HG03460 (cell line): ENCODE measurements around the gene PROM1.

ENCODE experiments used
- ATAC-seq: cut with Tn5 transposase; IDR thresholded peaks from one replicate; pipeline ENCODE4 v1.9.1; 2021; ENCODE audit not compliant: unreplicated experiment

PROM1 gene, protein sequence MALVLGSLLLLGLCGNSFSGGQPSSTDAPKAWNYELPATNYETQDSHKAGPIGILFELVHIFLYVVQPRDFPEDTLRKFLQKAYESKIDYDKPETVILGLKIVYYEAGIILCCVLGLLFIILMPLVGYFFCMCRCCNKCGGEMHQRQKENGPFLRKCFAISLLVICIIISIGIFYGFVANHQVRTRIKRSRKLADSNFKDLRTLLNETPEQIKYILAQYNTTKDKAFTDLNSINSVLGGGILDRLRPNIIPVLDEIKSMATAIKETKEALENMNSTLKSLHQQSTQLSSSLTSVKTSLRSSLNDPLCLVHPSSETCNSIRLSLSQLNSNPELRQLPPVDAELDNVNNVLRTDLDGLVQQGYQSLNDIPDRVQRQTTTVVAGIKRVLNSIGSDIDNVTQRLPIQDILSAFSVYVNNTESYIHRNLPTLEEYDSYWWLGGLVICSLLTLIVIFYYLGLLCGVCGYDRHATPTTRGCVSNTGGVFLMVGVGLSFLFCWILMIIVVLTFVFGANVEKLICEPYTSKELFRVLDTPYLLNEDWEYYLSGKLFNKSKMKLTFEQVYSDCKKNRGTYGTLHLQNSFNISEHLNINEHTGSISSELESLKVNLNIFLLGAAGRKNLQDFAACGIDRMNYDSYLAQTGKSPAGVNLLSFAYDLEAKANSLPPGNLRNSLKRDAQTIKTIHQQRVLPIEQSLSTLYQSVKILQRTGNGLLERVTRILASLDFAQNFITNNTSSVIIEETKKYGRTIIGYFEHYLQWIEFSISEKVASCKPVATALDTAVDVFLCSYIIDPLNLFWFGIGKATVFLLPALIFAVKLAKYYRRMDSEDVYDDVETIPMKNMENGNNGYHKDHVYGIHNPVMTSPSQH

DNA sequence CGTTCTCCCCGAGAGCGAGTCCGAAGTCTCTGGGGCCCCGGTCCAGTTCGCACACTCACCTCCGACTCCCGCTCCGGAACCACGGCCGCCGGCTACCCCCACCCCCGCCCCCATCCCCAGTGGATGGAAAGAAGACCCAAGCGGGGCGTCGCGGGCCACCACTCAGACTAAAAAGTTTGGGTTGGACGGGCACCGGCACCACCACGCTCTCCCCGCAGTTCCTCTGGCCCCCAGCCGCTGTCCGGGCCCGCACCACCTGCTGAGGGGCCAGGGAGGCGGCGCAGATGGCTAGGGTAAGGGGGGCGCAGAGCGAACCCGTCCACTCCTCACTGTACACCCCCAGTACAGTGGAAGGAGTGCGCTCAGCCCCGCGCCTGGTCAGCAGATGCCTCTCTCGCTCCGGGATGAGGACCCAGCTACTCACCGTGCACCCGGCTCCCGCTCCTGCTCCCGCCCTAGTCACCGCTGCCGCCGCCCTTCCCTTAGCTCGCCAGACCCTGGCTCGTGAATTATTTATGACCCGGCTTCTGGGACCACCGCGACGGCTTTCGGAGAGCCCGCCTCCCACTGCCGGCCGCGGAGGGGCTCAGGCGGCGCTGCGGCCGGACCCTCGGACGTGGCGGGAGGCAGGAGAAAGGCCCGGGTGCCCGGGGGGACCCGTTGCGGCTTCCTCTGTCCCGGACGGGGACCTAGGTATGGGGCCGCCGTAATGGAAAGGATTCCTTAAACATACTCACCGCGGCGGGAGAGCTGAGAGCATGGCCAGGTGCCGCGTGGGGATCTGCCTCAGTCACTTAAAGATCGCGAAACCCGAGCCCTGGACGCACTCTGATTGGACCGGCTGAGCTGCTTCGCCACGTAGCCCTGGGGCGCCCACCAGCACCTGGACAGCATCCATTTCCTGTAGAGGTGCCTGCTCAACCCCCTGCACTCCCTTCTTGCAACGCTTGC, at the start of gene PROM1:
PROM1 (minus strand) TSS at position 783 of the 951 bp plus-strand sequence. CDS start 8,117 bp downstream, outside the sequence.
- no peak for ATAC-seq

DNA sequence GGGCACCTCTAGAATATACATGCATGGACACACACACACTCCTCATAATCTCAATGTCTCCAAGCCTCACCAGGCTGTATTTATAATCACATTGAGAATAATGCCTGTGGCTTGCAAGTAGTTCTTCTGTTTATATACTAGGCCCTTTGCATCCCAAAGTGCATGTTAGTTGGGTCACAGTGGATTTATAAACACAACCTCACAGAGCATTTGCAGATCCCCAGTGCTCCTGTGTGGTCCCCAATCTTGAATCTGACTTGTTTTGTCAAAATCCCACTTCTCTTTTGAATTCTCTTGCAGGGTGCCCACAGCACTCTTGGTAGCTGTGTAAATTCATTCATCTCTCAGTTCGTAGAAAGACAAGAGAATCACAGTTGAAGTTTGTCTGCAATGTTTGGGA, 49.6 kb upstream of the PROM1 start:
- no peak for ATAC-seq

DNA sequence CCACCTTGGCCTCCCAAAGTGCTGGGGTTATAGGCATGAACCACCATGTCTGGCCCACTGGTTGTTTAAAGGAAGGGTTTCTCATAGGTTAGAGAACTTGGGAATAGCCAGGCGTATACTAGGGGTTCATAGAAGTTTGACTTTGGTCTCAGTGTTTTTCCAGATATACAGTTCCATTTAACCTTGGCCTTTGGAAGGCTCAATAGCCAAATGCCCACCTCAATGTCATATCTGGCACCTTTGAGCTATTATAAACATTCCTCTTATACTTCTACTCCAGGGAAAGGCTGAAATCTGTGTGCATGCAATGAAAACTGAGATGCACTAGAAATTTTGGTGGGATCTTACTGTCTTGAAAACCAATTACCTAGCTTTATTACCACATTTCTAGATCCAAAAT, 47.5 kb upstream of the PROM1 start:
- ATAC-seq = no peak

DNA sequence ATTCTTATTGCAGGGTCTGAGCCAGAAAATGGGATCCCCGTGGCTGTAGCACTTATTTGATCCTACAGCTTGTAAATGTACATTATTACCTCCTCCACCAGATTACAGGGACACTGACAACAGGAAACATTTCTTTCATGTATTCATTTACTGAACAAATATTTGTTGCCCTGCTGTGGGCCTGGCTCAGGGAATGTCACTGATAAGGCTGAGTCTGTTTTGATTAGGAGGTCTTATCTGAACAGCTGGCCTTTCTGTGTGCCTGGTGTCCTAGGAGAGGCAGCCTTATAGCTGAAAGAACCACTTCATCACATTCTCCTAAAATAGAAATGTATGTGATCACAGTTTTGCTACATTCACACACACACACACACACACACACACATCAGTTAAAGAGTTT, 45.5 kb upstream of the PROM1 start:
- no peak for ATAC-seq

DNA sequence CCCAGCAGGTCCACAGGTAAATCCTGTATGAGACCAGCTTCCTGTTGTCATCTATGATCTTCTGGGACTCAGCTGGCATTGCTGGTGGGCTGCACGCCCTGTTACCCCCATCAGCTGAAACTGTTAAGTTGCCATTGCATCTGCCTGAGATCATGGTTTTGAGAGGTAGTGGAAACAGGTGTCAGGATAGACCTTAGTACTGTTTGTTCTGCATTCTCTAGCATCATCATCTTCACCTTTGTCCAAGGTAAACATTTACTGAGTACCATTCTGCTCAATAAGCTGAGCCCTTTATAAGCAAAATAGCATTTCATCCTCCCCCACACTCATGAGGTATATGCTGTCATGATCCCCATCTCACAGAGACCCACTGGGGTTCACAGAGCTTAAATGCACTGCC, 42.9 kb upstream of the PROM1 start:
- ATAC-seq = no peak

DNA sequence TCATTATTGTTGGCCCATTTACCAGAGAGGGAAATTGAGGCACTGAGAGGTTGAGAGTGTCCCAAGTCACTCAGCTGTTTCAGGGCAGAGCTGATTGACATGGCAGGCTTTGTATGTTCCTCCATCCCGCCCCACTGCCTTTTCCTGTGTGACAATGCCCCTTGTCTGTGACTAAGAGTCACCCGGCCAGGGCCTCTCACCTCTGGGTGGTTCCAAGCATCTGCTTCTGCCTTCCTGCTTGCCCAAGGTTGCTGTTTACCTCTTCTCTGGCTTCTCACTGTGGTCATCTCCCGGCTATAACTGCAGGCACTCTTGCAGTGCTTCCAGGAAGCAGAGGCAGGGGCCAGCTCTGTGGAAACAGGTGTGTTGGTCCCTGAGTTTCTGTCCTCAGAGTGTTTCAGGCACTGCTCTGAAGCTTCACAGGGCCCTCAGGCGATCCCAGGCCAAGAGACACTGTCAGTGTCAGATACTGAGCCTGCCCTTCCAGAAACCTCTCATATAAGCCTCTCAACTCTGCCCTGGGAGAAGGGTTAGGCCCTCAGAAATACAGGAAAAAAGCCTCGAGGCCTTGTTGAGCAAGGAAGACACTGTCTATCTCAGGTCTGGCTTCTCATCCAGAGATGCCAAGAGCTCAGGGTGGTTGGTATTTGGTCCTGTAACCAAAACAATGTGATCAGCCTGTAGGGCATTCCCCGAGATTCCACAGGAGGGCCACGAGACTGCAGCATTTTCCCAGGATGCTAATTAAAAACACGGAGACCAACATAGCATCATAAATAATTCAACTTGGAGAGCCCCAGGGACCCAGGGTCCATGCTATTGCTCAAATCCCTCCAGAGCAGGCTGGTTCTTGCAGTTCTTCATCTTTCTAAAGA, 42.0 kb upstream of the PROM1 start:
- no peak for ATAC-seq

DNA sequence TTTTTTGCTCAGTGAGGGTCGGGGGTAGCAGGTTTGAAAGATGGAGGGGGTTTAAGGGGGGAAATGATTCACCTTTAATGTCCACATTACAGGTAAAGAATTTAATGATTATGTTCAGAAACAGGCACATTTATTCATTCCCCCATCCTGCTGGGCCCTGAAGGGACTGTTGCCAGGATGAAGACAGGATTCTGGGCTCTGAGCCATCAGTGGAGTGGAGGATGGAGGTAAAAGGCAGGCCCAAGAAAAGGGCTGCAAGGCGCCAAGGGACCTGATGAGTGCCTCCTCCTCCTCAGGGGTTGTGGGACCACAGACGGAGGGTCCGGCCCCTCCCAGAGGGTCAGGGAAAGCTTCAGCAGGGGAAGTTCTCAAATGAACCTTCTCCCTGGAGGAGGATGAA, 40.4 kb upstream of the PROM1 start:
- ATAC-seq = no peak

DNA sequence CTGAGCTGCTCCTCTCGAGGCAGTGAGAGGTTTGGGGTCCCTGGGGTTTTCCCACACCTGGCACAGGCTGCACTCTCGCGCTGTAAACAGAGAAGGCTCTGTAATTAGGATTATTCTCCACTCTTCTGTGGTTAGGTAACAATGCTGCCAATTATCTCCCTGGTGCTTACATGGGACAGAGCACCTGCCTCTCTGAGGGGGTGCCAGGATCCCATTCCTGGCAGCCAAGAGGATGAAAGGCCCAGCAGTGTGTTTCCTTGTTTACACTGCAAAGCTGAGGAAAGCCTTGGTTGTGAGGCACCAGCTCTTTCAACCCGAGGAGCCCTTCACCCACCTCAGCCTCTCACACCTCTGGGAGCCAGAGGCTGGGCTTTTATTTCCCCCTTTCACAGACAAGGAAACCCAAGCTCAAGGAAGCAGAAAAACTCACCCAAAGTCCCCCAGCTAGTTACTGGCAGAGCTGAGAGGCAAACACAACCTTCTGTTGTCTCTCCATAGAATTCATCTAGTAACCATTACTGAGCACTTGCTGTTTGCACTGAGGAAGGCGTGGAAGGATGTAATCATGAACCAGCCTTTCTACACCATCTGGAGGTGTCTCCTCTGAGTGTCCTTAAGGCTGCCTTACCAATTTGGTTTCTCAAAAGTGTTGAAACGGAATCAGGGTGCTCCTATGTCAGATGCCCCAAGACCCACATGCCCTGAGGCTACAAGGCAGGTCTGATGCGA, 39.7 kb upstream of the PROM1 start:
- no peak for ATAC-seq

DNA sequence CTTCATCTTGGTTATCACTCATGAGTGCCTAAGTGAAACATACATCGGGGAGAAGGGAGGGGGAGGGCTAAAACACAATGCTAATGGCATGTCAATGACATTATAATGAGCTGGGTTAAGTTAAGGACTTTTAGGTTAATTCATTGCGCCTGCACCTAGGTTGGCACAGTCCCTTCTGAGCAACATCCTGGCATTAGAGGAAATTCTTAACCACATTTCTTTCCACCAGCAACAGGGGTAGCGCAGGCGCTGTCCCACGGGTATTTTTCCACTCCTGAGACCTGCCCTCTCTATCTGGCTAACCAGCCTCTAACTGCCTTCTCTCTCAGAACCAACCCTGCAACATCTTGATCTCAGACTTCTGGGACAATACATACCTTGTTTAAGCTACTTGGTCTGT, 39.0 kb upstream of the PROM1 start:
- no peak for ATAC-seq

DNA sequence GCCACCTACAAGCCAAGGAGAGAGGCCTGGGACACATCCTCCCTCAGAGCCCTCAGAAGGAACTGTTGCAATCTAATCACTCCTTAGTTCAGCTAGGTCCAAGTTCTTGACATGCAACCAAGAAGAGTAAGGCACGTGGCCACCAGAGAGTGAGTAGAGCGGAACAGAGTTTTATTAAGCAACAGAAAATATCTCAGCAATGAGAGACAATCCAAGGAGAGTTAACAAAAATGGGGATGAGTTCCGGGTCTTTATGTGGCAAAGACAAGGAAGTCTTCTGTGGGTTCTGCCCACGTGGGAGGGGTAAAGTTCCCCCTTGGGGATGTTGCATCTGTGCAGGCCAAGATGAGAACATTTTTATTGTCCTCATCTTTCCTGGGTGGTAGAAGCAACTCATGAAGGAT, 38.5 kb upstream of the PROM1 start:
- ATAC-seq = no peak

DNA sequence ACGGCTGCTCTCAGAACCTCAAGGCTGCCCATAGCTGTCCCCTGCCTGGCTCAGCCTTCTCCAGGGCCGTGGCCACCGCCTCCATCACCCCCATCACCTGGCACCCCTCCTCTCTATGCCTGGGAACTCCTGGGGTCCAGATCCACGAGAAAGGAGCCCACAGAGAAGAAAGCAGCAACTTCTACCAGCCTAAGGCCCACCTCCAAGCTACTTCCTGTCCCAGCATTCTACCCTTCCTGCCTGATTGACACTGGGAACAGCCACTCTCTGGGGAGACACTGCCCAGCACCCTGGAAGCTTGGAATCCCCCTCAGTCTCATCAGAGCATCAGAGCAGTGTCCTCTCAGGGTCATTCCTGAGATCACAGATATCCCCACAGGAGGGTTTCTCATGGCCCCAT, 36.9 kb upstream of the PROM1 start:
- ATAC-seq = no peak

DNA sequence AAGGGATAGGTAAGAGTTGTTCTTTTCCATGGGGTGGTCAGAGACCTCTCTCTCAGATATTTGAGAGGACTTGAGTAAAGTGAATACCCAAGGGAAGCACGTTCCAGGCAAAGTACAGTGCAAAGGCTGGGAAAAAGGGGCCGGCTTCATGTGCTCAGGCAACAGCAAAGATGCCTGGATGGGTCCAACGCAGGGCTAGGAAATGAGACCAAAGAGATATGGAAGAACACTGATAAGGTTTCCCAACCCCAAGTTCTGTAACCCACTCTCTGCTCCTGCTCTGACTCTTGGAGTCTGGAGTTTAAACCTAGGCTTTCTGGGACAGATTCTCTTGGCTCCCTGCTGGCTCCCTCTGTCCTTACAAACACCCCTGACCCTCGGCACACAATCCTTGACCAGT, 36.2 kb upstream of the PROM1 start:
- ATAC-seq = no peak

DNA sequence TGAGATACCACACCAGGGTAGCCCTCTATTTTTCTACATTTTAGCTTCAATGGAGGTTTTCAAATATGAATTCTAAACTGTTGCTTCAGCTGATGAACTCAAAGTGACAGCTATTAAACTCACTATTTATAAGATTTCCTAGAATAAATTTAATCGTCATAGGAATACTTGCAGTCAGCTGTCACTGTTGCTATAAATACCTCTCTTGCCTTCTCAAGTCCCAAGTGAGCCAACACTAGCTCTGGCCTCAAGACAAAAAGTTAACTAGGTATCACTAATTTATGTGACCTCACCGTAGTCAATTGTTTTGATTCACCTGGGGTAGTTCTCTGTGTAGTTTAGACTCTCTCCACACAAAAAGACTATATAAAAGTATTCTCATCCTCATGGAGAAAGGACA, 34.3 kb upstream of the PROM1 start:
- no peak for ATAC-seq

DNA sequence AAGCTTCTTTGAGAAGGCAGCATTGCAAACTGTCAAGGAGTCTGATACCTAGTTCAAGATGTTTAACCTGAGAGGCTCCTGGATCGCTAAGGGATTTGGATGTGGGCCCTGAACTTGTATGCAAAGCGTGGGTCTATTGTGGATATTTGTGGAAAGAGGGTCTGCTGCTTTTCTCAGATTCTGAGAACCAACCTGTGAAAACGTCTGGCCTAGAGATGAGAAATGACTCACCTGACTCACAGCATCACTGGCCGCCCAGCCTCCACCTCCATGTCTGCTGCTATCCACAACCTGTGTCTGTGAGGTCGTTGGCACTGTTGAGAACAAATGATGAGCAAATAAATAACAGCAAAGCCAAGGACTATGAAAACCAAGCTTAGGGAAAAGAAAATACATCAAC, 33.3 kb upstream of the PROM1 start:
- ATAC-seq = no peak

DNA sequence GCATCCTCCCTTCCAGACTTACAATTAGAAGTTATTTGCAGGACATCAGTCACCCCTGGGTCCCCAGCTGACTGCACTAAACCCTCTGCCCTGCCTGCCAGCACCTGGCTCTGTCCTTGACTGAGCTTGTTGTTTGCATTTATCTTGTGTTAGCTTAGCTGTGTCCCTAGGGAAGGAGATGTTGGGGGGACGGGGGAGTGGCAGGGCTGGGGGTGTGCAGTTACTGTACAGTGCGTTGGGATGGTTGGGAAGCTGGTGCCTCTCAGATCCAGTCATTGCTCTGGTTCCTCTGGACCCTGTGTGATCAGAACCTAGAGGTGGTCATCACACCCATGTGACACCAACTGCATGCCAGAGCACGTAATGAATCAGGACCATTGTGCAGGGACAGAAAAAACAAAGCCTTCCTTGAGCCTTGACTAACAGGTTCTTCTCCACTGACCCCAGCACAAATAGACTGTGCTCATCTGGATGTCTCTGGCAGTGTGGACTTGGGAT, 32.7 kb upstream of the PROM1 start:
- no peak for ATAC-seq

DNA sequence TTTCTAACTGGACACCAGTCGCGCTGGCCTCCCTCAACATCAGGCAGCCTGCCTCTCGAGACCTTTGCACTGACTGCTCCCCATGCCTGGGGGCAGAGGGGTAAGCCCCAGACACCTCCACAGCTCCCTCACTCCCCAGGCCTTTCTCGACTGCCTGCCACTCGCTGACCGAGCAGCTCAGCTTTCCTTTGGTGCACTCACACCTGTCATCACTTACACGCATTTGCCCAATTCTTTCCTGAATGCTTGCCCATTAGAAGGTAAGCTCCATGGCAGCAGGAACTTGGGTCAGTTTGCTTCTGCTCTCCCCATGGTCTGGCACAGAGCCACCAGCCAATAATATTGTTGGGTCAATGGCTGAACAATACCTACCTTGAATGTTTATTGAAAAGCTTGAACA, 32.2 kb upstream of the PROM1 start:
- ATAC-seq = no peak

DNA sequence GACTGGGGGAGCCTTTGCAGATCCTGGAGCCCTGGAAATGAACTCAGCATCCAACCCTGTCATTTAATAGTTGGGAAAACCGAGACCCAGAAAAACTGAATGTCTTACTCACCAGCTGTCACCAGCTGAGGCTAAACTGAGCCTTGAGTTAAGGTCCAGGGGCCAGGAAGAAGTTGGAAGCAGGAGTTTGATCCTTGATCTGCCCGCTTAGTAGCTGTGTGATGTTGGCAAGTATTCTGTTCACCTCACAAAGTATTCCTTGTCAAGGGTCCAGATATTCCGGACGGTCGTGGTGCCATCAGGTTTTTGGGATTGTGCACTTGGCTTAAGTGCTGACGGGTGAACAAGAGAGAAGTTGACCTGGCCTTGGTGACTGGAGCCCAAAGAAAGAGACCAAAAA, 30.7 kb upstream of the PROM1 start:
- ATAC-seq = no peak

DNA sequence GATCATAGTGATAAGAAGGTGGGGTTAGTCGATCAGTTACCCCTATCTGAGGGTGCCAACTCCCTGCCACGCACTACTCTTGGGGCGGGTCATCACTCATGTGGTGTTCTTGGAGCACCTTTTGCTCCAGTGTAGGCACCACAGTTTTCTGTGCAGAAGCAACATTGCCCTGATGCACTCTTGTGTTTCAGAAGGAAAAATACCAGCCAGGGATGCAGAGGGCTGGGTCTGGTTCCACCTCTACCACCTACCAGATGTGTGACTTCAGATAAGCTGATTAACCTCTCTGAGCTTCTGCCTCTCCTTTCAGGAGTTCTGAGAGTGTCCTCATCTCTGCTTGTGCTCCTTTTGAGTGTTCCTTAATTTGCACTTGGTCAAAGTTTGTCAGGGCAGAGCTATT, 29.9 kb upstream of the PROM1 start:
- ATAC-seq = no peak

DNA sequence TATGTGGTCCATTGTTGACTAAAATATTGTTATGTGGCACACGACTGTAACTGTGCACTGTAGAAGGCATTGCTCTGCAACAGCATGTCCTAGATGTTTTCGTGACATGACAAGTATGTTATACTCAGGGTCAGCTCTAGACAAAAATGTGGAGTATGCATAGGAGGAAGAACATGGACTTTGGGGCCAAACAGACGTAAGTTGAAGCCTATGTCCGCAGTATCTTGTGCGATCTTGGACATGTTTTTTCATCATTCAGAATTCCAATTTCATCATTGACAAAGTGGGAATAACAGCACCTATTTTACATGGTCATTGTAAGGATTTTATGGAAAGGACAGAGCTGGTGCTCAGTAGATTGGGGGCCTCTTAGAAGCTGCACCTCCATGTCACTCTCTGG, 27.7 kb upstream of the PROM1 start:
- no peak for ATAC-seq
